HepG2 (cell line): Measurements from ENCODE around the gene NISCH. TPM values are rescaled to one million over a fixed set of nuclear protein-coding genes. Genes with fewer than 3 reads are reported as not detected.

Experiments used
- ARHGAP35 ChIP-seq: sonication (generic); formaldehyde crosslinking; IDR thresholded peaks from 2 replicates; pipeline ENCODE4 v1.9.0; 2022; ENCODE audit warnings: mild to moderate bottlenecking, inconsistent platforms, moderate library complexity, missing genetic modification reagents, borderline replicate concordance
- ELF1 ChIP-seq: sonication (generic); formaldehyde crosslinking; IDR thresholded peaks from 2 replicates; pipeline ENCODE4 v1.4.0; 2020; ENCODE audit warnings: missing genetic modification reagents
- HNRNPLL ChIP-seq: fragments of 200-400 bp; formaldehyde crosslinking; IDR thresholded peaks from 2 replicates; pipeline ENCODE4 v1.6.1; 2017; ENCODE audit warnings: mild to moderate bottlenecking, low read depth, low read length; ENCODE audit not compliant: poor library complexity, severe bottlenecking
- HOXA5 ChIP-seq: sonication (generic); formaldehyde crosslinking; IDR thresholded peaks from 2 replicates; pipeline ENCODE4 v1.4.0; 2020; ENCODE audit warnings: missing genetic modification reagents
- ISL2 ChIP-seq: sonication (generic); formaldehyde crosslinking; IDR thresholded peaks from 2 replicates; pipeline ENCODE4 v1.5.0; 2020; ENCODE audit warnings: missing genetic modification reagents
- KLF9 ChIP-seq: IDR thresholded peaks from 2 replicates; pipeline ENCODE4 v1.6.1; 2016; ENCODE audit warnings: low read depth
- NR1H2 ChIP-seq: sonication (generic); formaldehyde crosslinking; IDR thresholded peaks from 2 replicates; pipeline ENCODE4 v1.8.1; 2022; ENCODE audit warnings: low read depth, missing genetic modification reagents, borderline replicate concordance
- NR2F1 ChIP-seq, 2 experiments: fragments of 450-650 bp in 1 of 2; formaldehyde crosslinking in 1 of 2; IDR thresholded peaks; 2 replicates each; pipeline versions ENCODE4 v1.5.0 to v1.6.1; 2016 to 2020; ENCODE audit warnings: mild to moderate bottlenecking in 1 of 2, missing compliant biosample characterization in 1 of 2, missing genetic modification reagents in 1 of 2, moderate library complexity in 1 of 2
- PAWR ChIP-seq: sonication (generic); formaldehyde crosslinking; IDR thresholded peaks from 2 replicates; pipeline ENCODE4 v1.4.0; 2020; ENCODE audit warnings: missing genetic modification reagents, mild to moderate bottlenecking, borderline replicate concordance
- RBFOX2 ChIP-seq: fragments of 200-400 bp; formaldehyde crosslinking; IDR thresholded peaks from 2 replicates; pipeline ENCODE4 v1.6.1; 2017; ENCODE audit warnings: low read depth, mild to moderate bottlenecking, low read length
- SSRP1 ChIP-seq: IDR thresholded peaks from 2 replicates; pipeline ENCODE4 v1.6.1; 2016; ENCODE audit warnings: control low read depth
- SUZ12 ChIP-seq: fragments of 150-350 bp; IDR thresholded peaks from 2 replicates; pipeline ENCODE4 v1.6.1; 2014; ENCODE audit warnings: low read depth, low read length
- WIZ ChIP-seq: sonication (generic); formaldehyde crosslinking; IDR thresholded peaks from 2 replicates; pipeline ENCODE4 v1.5.1; 2020; ENCODE audit warnings: mild to moderate bottlenecking, missing genetic modification reagents
- XBP1 ChIP-seq: sonication (generic); formaldehyde crosslinking; IDR thresholded peaks from 2 replicates; pipeline ENCODE4 v1.5.0; 2020; ENCODE audit warnings: missing genetic modification reagents
- ZNF101 ChIP-seq: sonication (generic); formaldehyde crosslinking; IDR thresholded peaks from 2 replicates; pipeline ENCODE4 v1.4.0; 2020; ENCODE audit warnings: mild to moderate bottlenecking, low read depth, missing genetic modification reagents, borderline replicate concordance
- ZNF143 ChIP-seq: sonication (generic); formaldehyde crosslinking; IDR thresholded peaks from 2 replicates; pipeline ENCODE4 v1.4.0; 2020; ENCODE audit warnings: missing genetic modification reagents
- ZNF180 ChIP-seq: sonication (generic); formaldehyde crosslinking; IDR thresholded peaks from 2 replicates; pipeline ENCODE4 v1.4.0; 2020; ENCODE audit warnings: low read depth, missing genetic modification reagents, borderline replicate concordance
- ZNF3 ChIP-seq: IDR thresholded peaks from 2 replicates; pipeline ENCODE4 v1.7.0; 2017; ENCODE audit warnings: inconsistent platforms
- ZNF496 ChIP-seq: sonication (generic); formaldehyde crosslinking; IDR thresholded peaks from 2 replicates; pipeline ENCODE4 v1.8.1; 2023; ENCODE audit warnings: mild to moderate bottlenecking, moderate library complexity, missing genetic modification reagents; ENCODE audit not compliant: insufficient replicate concordance
- ZNF644 ChIP-seq: IDR thresholded peaks from 2 replicates; pipeline ENCODE4 v1.6.1; 2016; ENCODE audit warnings: low read depth
- ZNF850 ChIP-seq: sonication (generic); formaldehyde crosslinking; conservative IDR thresholded peaks from 2 replicates; pipeline ENCODE4 v1.9.0; 2021; ENCODE audit warnings: mild to moderate bottlenecking, missing genetic modification reagents
- polyA plus RNA-seq, 8 experiments: library from polyadenylated mRNA; depleted of rRNA in 3 of 8; stranded (reverse) in 7 of 8; unstranded in 1 of 8; fragments of >200 nt; fragmentation: Illumina TruSeq in 4 of 8; extraction: Trizol in 4 of 8; gene quantifications; 2 replicates each; pipeline versions ENCODE4 v1.2.1 to v1.2.3, GENCODE V29; 2011 to 2016; ENCODE audit warnings: low read depth in 4 of 8, missing spikeins in 1 of 8, mixed read lengths in 1 of 8; ENCODE audit not compliant: insufficient read depth in 1 of 8
- total RNA-seq, 5 experiments: library from RNA; depleted of rRNA; stranded (reverse); fragments of >200 nt; fragmentation: Illumina TruSeq; extraction: Trizol; gene quantifications; 2 replicates each; pipeline ENCODE4 v1.2.3, GENCODE V29; 2016; ENCODE audit warnings: low read depth in 1 of 5
- TF ChIP-seq, protein P1 (sequence below): sonication (generic); formaldehyde crosslinking; IDR thresholded peaks from 2 replicates; pipeline ENCODE4 v1.8.1; 2023; ENCODE audit warnings: mild to moderate bottlenecking, missing genetic modification reagents
- TF ChIP-seq, protein P2 (sequence below): sonication (generic); formaldehyde crosslinking; IDR thresholded peaks from 2 replicates; pipeline ENCODE4 v1.4.0; 2020; ENCODE audit warnings: missing genetic modification reagents, borderline replicate concordance
- TF ChIP-seq, protein P3 (sequence below): sonication (generic); formaldehyde crosslinking; IDR thresholded peaks from 2 replicates; pipeline ENCODE4 v1.8.0; 2022; ENCODE audit warnings: mild to moderate bottlenecking, missing genetic modification reagents; ENCODE audit not compliant: insufficient replicate concordance
- TF ChIP-seq, protein P4 (sequence below): sonication (generic); formaldehyde crosslinking; IDR thresholded peaks from 2 replicates; pipeline ENCODE4 v1.4.0; 2020; ENCODE audit warnings: missing genetic modification reagents, borderline replicate concordance

The NISCH gene
- total and polyA plus RNA-seq, 2 of the 13 experiments (the other 11 are each of a cell fraction or from before 2014, with no cell fraction given): 27.0 to 47.6 TPM

DNA sequence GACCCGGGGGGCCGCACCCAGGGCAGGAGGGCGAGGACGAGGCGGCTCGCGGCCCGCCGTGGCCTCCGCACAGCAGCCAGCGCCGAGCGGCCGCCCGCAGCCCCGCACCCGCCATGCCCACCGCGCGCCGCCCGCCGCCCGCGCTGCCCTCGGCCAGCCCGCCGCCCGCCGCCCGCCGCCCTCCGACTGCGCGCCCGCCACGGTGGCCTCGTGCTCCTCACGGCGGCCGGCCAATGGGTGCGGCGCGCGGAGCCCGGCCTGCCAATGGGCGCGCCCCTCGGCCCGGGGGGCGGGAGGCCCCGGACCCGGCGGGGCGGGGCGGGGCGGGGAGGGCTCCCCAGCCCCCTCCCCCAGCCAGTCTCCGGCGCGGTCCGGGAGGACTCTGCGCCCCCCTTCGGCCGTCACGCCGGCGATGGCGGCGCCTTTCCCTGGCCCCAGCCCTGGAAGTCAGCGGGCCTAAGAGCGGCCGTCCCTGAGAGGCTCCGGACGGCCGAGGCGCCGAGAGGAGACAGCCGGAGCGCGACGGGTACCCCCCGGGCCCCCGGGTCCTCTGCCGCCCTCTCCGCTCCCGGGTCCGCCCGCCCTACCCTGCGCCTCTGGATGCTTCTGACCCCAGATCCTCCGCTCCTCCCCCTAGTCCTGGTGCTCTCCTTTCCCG, 78.3 kb downstream of the NISCH start, which contains the start of gene NT5DC2 (continued):
- TF ChIP-seq, protein P1, sequence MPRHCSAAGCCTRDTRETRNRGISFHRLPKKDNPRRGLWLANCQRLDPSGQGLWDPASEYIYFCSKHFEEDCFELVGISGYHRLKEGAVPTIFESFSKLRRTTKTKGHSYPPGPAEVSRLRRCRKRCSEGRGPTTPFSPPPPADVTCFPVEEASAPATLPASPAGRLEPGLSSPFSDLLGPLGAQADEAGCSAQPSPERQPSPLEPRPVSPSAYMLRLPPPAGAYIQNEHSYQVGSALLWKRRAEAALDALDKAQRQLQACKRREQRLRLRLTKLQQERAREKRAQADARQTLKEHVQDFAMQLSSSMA (CRISPR knock-in tag): 0 out of 2 replicates have a peak, but pooled peaks have one; percentile 22
- no peak for TF ChIP-seq NR1H2
- TF ChIP-seq HNRNPLL: no peak
- TF ChIP-seq, protein P2, sequence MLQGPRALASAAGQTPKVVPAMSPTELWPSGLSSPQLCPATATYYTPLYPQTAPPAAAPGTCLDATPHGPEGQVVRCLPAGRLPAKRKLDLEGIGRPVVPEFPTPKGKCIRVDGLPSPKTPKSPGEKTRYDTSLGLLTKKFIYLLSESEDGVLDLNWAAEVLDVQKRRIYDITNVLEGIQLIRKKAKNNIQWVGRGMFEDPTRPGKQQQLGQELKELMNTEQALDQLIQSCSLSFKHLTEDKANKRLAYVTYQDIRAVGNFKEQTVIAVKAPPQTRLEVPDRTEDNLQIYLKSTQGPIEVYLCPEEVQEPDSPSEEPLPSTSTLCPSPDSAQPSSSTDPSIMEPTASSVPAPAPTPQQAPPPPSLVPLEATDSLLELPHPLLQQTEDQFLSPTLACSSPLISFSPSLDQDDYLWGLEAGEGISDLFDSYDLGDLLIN (CRISPR knock-in tag): no peak
- no peak for TF ChIP-seq XBP1 (CRISPR knock-in tag)
- no peak for TF ChIP-seq ZNF143 (CRISPR knock-in tag)
- TF ChIP-seq ARHGAP35 (CRISPR knock-in tag): peak; percentile 68; the same call in 1 of the 2 replicates
- peak; percentile 21; the same call in 1 of the 2 replicates for TF ChIP-seq WIZ (CRISPR knock-in tag)
- no peak for TF ChIP-seq ZNF180 (CRISPR knock-in tag)
- no peak for TF ChIP-seq SUZ12
- TF ChIP-seq ZNF850 (CRISPR knock-in tag): no peak
- TF ChIP-seq ISL2 (CRISPR knock-in tag): no peak
- no peak for TF ChIP-seq SSRP1
- no peak for TF ChIP-seq ELF1 (CRISPR knock-in tag)
- TF ChIP-seq ZNF496 (CRISPR knock-in tag): no peak
- no peak for TF ChIP-seq ZNF644 (CRISPR knock-in tag)
- peak; percentile 72 for TF ChIP-seq RBFOX2
- TF ChIP-seq PAWR: no peak
- TF ChIP-seq, protein P3, sequence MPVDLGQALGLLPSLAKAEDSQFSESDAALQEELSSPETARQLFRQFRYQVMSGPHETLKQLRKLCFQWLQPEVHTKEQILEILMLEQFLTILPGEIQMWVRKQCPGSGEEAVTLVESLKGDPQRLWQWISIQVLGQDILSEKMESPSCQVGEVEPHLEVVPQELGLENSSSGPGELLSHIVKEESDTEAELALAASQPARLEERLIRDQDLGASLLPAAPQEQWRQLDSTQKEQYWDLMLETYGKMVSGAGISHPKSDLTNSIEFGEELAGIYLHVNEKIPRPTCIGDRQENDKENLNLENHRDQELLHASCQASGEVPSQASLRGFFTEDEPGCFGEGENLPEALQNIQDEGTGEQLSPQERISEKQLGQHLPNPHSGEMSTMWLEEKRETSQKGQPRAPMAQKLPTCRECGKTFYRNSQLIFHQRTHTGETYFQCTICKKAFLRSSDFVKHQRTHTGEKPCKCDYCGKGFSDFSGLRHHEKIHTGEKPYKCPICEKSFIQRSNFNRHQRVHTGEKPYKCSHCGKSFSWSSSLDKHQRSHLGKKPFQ (CRISPR knock-in tag): peak; percentile 8
- TF ChIP-seq ZNF101 (CRISPR knock-in tag): no peak; the same call in 1 of the 2 replicates
- TF ChIP-seq, protein P4, sequence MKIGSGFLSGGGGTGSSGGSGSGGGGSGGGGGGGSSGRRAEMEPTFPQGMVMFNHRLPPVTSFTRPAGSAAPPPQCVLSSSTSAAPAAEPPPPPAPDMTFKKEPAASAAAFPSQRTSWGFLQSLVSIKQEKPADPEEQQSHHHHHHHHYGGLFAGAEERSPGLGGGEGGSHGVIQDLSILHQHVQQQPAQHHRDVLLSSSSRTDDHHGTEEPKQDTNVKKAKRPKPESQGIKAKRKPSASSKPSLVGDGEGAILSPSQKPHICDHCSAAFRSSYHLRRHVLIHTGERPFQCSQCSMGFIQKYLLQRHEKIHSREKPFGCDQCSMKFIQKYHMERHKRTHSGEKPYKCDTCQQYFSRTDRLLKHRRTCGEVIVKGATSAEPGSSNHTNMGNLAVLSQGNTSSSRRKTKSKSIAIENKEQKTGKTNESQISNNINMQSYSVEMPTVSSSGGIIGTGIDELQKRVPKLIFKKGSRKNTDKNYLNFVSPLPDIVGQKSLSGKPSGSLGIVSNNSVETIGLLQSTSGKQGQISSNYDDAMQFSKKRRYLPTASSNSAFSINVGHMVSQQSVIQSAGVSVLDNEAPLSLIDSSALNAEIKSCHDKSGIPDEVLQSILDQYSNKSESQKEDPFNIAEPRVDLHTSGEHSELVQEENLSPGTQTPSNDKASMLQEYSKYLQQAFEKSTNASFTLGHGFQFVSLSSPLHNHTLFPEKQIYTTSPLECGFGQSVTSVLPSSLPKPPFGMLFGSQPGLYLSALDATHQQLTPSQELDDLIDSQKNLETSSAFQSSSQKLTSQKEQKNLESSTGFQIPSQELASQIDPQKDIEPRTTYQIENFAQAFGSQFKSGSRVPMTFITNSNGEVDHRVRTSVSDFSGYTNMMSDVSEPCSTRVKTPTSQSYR (CRISPR knock-in tag): peak; percentile 94
- TF ChIP-seq HOXA5: no peak
- no peak for TF ChIP-seq ZNF3 (CRISPR knock-in tag)
- 0 out of 4 replicates have a peak, but pooled peaks of 1 of the 2 experiments have one; percentile 18 for TF ChIP-seq NR2F1 (CRISPR knock-in tag; IDR thresholded peaks at IDR 0.05)
- no peak for TF ChIP-seq KLF9 (CRISPR knock-in tag)
